Keratinocyte (primary cell): ENCODE results near the gene CARMIL1. TPM values are rescaled to one million over a fixed set of nuclear protein-coding genes. Genes with fewer than 3 reads are reported as not detected.

ENCODE experiments used
- DNase-seq: peaks from one replicate; pipeline ENCODE4 v3.0.0-alpha.2; 2011; ENCODE audit warnings: low read depth, missing footprints, low spot score
- FAIRE-seq: peaks from 2 replicates; lab custom pipeline; 2011; peaks lifted over from hg19 to GRCh38; lab: Jason Lieb, UNC
- H2AFZ ChIP-seq: 2 replicates; pipeline ENCODE4 v1.6.0; 2012; ENCODE audit warnings: low read length, control low read depth, inconsistent platforms; ENCODE audit not compliant: control insufficient read depth
- H3K27ac ChIP-seq: 2 replicates; pipeline ENCODE4 v1.5.1; 2011; ENCODE audit warnings: low read length; ENCODE audit not compliant: control insufficient read depth, insufficient read depth
- H3K27me3 ChIP-seq: 3 replicates; pipeline ENCODE4 v1.6.0; 2011; ENCODE audit warnings: low read length; ENCODE audit not compliant: control insufficient read depth, insufficient read depth; ENCODE audit errors: extremely low read depth
- H3K36me3 ChIP-seq, 2 experiments: 2 replicates in 1 of 2; 3 replicates in 1 of 2; pipeline ENCODE4 v1.5.1; 2011; ENCODE audit warnings: low read length in 2 of 2, mild to moderate bottlenecking in 1 of 2; ENCODE audit not compliant: control insufficient read depth in 2 of 2, insufficient read depth in 2 of 2; ENCODE audit errors: extremely low read depth in 1 of 2
- H3K4me1 ChIP-seq: 3 replicates; pipeline ENCODE4 v1.5.1; 2011; ENCODE audit warnings: low read length; ENCODE audit not compliant: control insufficient read depth, insufficient read depth; ENCODE audit errors: extremely low read depth
- H3K4me2 ChIP-seq: 3 replicates; pipeline ENCODE4 v1.6.0; 2011; ENCODE audit warnings: low read depth, low read length; ENCODE audit not compliant: control insufficient read depth, insufficient read depth; ENCODE audit errors: extremely low read depth
- H3K4me3 ChIP-seq, 3 experiments: fragments of 200-600 bp in 1 of 3; sonication (generic) in 1 of 3; 2 replicates in 2 of 3; 3 replicates in 1 of 3; pipeline ENCODE4 v1.5.1; 2011 to 2016; ENCODE audit warnings: low read length in 3 of 3, mild to moderate bottlenecking in 3 of 3, control low read depth in 2 of 3, inconsistent platforms in 1 of 3, low read depth in 1 of 3, mixed read lengths in 1 of 3, mixed run types in 1 of 3, moderate library complexity in 1 of 3; ENCODE audit not compliant: control insufficient read depth in 2 of 3, insufficient read depth in 2 of 3; ENCODE audit errors: extremely low read depth in 1 of 3
- H3K79me2 ChIP-seq: 2 replicates; pipeline ENCODE4 v1.6.0; 2012; ENCODE audit warnings: low read length; ENCODE audit not compliant: control insufficient read depth, insufficient read depth
- H3K9ac ChIP-seq: 3 replicates; pipeline ENCODE4 v1.6.0; 2011; ENCODE audit warnings: low read length; ENCODE audit not compliant: control insufficient read depth, insufficient read depth; ENCODE audit errors: extremely low read depth
- H3K9me1 ChIP-seq: 3 replicates; pipeline ENCODE4 v1.6.0; 2011; ENCODE audit warnings: low read length; ENCODE audit not compliant: control insufficient read depth, insufficient read depth; ENCODE audit errors: extremely low read depth
- H3K9me3 ChIP-seq: 2 replicates; pipeline ENCODE4 v1.5.1; 2012; ENCODE audit warnings: low read depth, low read length; ENCODE audit not compliant: control insufficient read depth
- H4K20me1 ChIP-seq: 3 replicates; pipeline ENCODE4 v1.6.0; 2011; ENCODE audit warnings: low read length; ENCODE audit not compliant: control insufficient read depth, insufficient read depth; ENCODE audit errors: extremely low read depth
- EZH2 ChIP-seq: IDR thresholded peaks from one replicate; pipeline ENCODE4 v1.6.1; 2012; ENCODE audit warnings: inconsistent platforms, mild to moderate bottlenecking, low read length, moderate library complexity
- dilution Hi-C: fragments of 300-500 bp; cut with MboI; formaldehyde crosslinking; loops from one replicate; pipeline ENCODE4 v1.7.0; 2020; ENCODE audit warnings: low sequenced_read_pairs; ENCODE audit not compliant: extremely low pct_ligation_motif_present
- polyA plus RNA-seq, 5 experiments: library from polyadenylated mRNA; depleted of rRNA in 3 of 5; stranded (reverse) in 3 of 5; stranded (forward) in 1 of 5; unstranded in 1 of 5; fragments of >200 nt; gene quantifications; 1 replicate in 1 of 5; 2 replicates in 3 of 5; 3 replicates in 1 of 5; pipeline versions ENCODE4 v1.2.1 to v1.2.3, GENCODE V29; 2011 to 2012; ENCODE audit warnings: missing spikeins in 2 of 5, low read depth in 1 of 5, low replicate concordance in 1 of 5
- TF ChIP-seq, protein P1 (sequence below), 3 experiments: IDR thresholded peaks in 1 of 3; conservative IDR thresholded peaks in 1 of 3; optimal IDR thresholded peaks in 1 of 3; 2 replicates in 2 of 3; 3 replicates in 1 of 3; pipeline versions ENCODE3 to v1.5.1; 2011; ENCODE audit warnings: low read length in 3 of 3, mild to moderate bottlenecking in 3 of 3, moderate library complexity in 2 of 3, control low read depth in 1 of 3, inconsistent platforms in 1 of 3; ENCODE audit not compliant: insufficient read depth in 2 of 3; ENCODE audit errors: extremely low read depth in 1 of 3

The CARMIL1 gene
- polyA plus RNA-seq, 1 donor (not counting 4 experiments of a cell fraction or from before 2014, with no cell fraction given) = 18.9 TPM

DNA sequence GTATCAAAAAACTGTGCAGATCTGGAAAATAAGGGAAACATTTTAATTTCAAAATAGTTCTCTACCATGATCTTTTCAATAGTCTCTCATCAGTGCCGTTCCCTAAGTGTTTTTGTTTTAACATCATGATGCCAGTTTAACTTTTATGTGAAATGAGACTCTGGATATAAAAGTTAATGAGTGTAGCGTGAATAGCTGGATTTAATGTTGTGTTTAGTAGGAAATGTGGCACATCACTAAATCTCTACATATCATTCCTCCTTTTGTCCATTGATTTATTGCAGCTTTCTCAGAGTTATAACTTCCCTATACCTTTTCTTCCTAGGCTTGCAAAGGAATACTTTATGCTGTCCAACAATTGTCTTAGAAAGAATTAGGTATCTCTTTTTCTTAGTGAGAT lies 291.4 kb downstream of the CARMIL1 start:
- Histone ChIP-seq H4K20me1 (no peaks in the 10 kb centered on the region), H3K79me2 (no peaks in the 10 kb centered on the region), H3K9ac (no peak overlapping the region), H3K27ac (no peak overlapping the region), H3K4me3 (no peak overlapping the region), H3K9me3 (no peaks in the 10 kb centered on the region), H3K4me2 (no peak overlapping the region), H3K27me3 (no peaks in the 10 kb centered on the region), H3K9me1 (no peaks in the 10 kb centered on the region), H2AFZ (no peak overlapping the region), H3K4me1 (no peaks in the 10 kb centered on the region), H3K36me3 (no peaks in the 10 kb centered on the region)
- no peak for FAIRE-seq
- dilution Hi-C loops = no loop called here
- DNase-seq = no peak
- no peak for TF ChIP-seq EZH2
- TF ChIP-seq, protein P1, sequence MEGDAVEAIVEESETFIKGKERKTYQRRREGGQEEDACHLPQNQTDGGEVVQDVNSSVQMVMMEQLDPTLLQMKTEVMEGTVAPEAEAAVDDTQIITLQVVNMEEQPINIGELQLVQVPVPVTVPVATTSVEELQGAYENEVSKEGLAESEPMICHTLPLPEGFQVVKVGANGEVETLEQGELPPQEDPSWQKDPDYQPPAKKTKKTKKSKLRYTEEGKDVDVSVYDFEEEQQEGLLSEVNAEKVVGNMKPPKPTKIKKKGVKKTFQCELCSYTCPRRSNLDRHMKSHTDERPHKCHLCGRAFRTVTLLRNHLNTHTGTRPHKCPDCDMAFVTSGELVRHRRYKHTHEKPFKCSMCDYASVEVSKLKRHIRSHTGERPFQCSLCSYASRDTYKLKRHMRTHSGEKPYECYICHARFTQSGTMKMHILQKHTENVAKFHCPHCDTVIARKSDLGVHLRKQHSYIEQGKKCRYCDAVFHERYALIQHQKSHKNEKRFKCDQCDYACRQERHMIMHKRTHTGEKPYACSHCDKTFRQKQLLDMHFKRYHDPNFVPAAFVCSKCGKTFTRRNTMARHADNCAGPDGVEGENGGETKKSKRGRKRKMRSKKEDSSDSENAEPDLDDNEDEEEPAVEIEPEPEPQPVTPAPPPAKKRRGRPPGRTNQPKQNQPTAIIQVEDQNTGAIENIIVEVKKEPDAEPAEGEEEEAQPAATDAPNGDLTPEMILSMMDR (optimal IDR thresholded peaks at IDR 0.05 in 1 of 3, IDR thresholded peaks at IDR 0.05 in 1 of 3, conservative IDR thresholded peaks at IDR 0.05 in 1 of 3; ENCODE audit: extremely low read depth in 1 of 3, insufficient read depth in 2 of 3, low read length in 3 of 3) = no peak

DNA sequence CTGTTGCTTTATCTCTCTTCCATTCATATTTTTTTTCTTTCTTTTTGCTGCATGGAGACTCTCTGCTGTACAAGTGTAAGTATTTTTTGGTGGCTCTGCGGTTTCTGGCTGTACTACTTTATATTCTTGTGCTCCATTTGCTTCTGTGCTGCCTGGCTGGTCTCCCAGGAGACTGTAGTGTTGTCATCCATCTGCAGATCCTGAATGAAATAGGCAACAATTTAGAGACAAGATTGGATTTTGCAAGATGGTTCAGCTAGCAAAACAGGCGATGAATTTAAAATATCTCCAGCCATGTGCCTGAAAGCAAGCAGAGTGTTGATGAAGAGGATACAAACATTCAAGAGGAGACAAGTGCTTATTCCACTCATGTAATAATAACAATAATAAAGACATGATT lies 297.7 kb downstream of the CARMIL1 start:
- Histone ChIP-seq H3K36me3 (peaks cover 0 to 2% of the 10 kb centered on the region in 2 experiments), H3K27me3 (no peaks in the 10 kb centered on the region), H2AFZ (no peak overlapping the region), H3K9me1 (no peaks in the 10 kb centered on the region), H3K79me2 (no peaks in the 10 kb centered on the region), H3K9ac (no peak overlapping the region), H3K4me3 (no peak overlapping the region), H3K27ac (no peak overlapping the region), H3K4me2 (no peak overlapping the region), H3K4me1 (no peaks in the 10 kb centered on the region), H4K20me1 (no peaks in the 10 kb centered on the region), H3K9me3 (no peaks in the 10 kb centered on the region)
- no peak for FAIRE-seq
- dilution Hi-C loops = no loop called here
- no peak for DNase-seq
- TF ChIP-seq, protein P1 (optimal IDR thresholded peaks at IDR 0.05 in 1 of 3, IDR thresholded peaks at IDR 0.05 in 1 of 3, conservative IDR thresholded peaks at IDR 0.05 in 1 of 3; ENCODE audit: extremely low read depth in 1 of 3, insufficient read depth in 2 of 3, low read length in 3 of 3) = no peak
- no peak for TF ChIP-seq EZH2
